Liver (tissue), 9 donors: Measurements from ENCODE around the gene TGM2. TPM values are rescaled to one million over a fixed set of nuclear protein-coding genes. Genes with fewer than 3 reads are reported as not detected.

ENCODE experiments used
- DNase-seq: peaks from one replicate; pipeline ENCODE4 v3.0.0-alpha.2; 2017; ENCODE audit warnings: low spot score
- H3K27ac ChIP-seq, 2 donors: one replicate each; pipeline ENCODE4 v1.7.0; 2013; ENCODE audit warnings: inconsistent platforms in 2 of 2, low read length in 2 of 2, control low read depth in 1 of 2, low read depth in 1 of 2, mild to moderate bottlenecking in 1 of 2
- H3K27me3 ChIP-seq, 4 donors: one replicate each; pipeline versions ENCODE4 v1.6.1 to v1.7.0; 2013; ENCODE audit warnings: low read length in 3 of 4, inconsistent platforms in 1 of 4, mild to moderate bottlenecking in 1 of 4, moderate library complexity in 1 of 4; ENCODE audit not compliant: control insufficient read depth in 4 of 4, insufficient read depth in 4 of 4
- H3K36me3 ChIP-seq, 4 donors: one replicate each; pipeline versions ENCODE4 v1.6.1 to v1.7.0; 2013; ENCODE audit warnings: low read length in 3 of 4, mild to moderate bottlenecking in 3 of 4, low read depth in 1 of 4, moderate library complexity in 1 of 4; ENCODE audit not compliant: control insufficient read depth in 4 of 4, insufficient read depth in 3 of 4
- H3K4me1 ChIP-seq, 4 donors: one replicate each; pipeline versions ENCODE4 v1.6.1 to v1.7.0; 2013; ENCODE audit warnings: low read length in 3 of 4, mild to moderate bottlenecking in 3 of 4, moderate library complexity in 1 of 4; ENCODE audit not compliant: control insufficient read depth in 4 of 4, insufficient read depth in 4 of 4
- H3K4me3 ChIP-seq, 3 donors: one replicate each; pipeline versions ENCODE4 v1.6.1 to v1.7.0; 2013; ENCODE audit warnings: low read length in 3 of 3, control low read depth in 1 of 3, low read depth in 1 of 3, mild to moderate bottlenecking in 1 of 3
- H3K9ac ChIP-seq, 2 donors: one replicate each; pipeline ENCODE4 v1.7.0; 2013; ENCODE audit warnings: low read length in 2 of 2, mild to moderate bottlenecking in 2 of 2, moderate library complexity in 2 of 2, control low read depth in 1 of 2, low read depth in 1 of 2
- H3K9me3 ChIP-seq, 4 donors: one replicate each; pipeline versions ENCODE4 v1.6.1 to v1.7.0; 2013; ENCODE audit warnings: low read length in 3 of 4; ENCODE audit not compliant: control insufficient read depth in 4 of 4
- ATF3 ChIP-seq: IDR thresholded peaks from 2 replicates; pipeline ENCODE4 v1.6.1; 2016; ENCODE audit warnings: antibody characterized with exemption
- EGR1 ChIP-seq, 2 donors: IDR thresholded peaks; 2 replicates each; pipeline ENCODE4 v1.6.1; 2016 to 2018; ENCODE audit warnings: antibody characterized with exemption in 2 of 2, low read depth in 2 of 2
- FOXA1 ChIP-seq: IDR thresholded peaks from 2 replicates; pipeline ENCODE4 v1.6.1; 2016; ENCODE audit warnings: antibody characterized with exemption
- FOXA2 ChIP-seq: IDR thresholded peaks from 2 replicates; pipeline ENCODE4 v1.6.1; 2016; ENCODE audit warnings: antibody characterized with exemption
- GABPA ChIP-seq, 2 donors: IDR thresholded peaks in 1 of 2; conservative IDR thresholded peaks in 1 of 2; 2 replicates each; pipeline ENCODE4 v1.6.1; 2016; ENCODE audit warnings: antibody characterized with exemption in 2 of 2, mild to moderate bottlenecking in 1 of 2, moderate library complexity in 1 of 2
- HNF4A ChIP-seq, 2 donors: conservative IDR thresholded peaks; 2 replicates each; pipeline ENCODE4 v1.6.1; 2016; ENCODE audit warnings: antibody characterized with exemption in 2 of 2, mild to moderate bottlenecking in 2 of 2
- HNF4G ChIP-seq: IDR thresholded peaks from 2 replicates; pipeline ENCODE4 v1.6.1; 2016; ENCODE audit warnings: antibody characterized with exemption
- JUND ChIP-seq, 2 donors: IDR thresholded peaks; 2 replicates each; pipeline ENCODE4 v1.6.1; 2016; ENCODE audit warnings: antibody characterized with exemption in 2 of 2
- MAX ChIP-seq: IDR thresholded peaks from 2 replicates; pipeline ENCODE4 v1.6.1; 2016; ENCODE audit warnings: antibody characterized with exemption
- NR2F2 ChIP-seq: IDR thresholded peaks from 2 replicates; pipeline ENCODE4 v1.6.1; 2016; ENCODE audit warnings: antibody characterized with exemption
- RXRA ChIP-seq, 2 donors: IDR thresholded peaks; 2 replicates each; pipeline ENCODE4 v1.6.1; 2017 to 2018; ENCODE audit warnings: antibody characterized with exemption in 2 of 2, mild to moderate bottlenecking in 1 of 2
- SP1 ChIP-seq: IDR thresholded peaks from 2 replicates; pipeline ENCODE4 v1.6.1; 2018; ENCODE audit warnings: antibody characterized with exemption, mild to moderate bottlenecking
- TAF1 ChIP-seq: conservative IDR thresholded peaks from 2 replicates; pipeline ENCODE4 v1.6.1; 2016; ENCODE audit warnings: antibody characterized with exemption, mild to moderate bottlenecking
- WGBS: extraction: QIAGEN DNeasy Blood & Tissue Kit; methylation state at CpG from one replicate; pipeline ENCODE4 v1.1.7; 2013; 5-methylcytosine and 5-hydroxymethylcytosine counted together
- polyA plus RNA-seq, 2 donors: library from polyadenylated mRNA; stranded (reverse) in 1 of 2; unstranded in 1 of 2; fragments of 200-250 nt in 1 of 2; fragments of >200 nt in 1 of 2; fragmentation: Nextera tagmentation in 1 of 2; extraction: Ambion mirVana in 1 of 2; gene quantifications; one replicate each; pipeline versions ENCODE4 v1.2.1 to v1.2.3, GENCODE V29; 2013 to 2015
- total RNA-seq, 2 donors: library from RNA; depleted of rRNA; stranded (reverse); fragments of >200 nt; gene quantifications; one replicate each; pipeline ENCODE4 v1.2.3, GENCODE V29; 2014
- TF ChIP-seq, protein P1 (sequence below): fragments of 150-350 bp; IDR thresholded peaks from 2 replicates; pipeline ENCODE4 v1.5.1; 2017; ENCODE audit warnings: improper control_type of control experiment, low read depth, low read length; ENCODE audit not compliant: missing input control
- TF ChIP-seq, protein P2 (sequence below): IDR thresholded peaks from 2 replicates; pipeline ENCODE4 v1.6.1; 2016; ENCODE audit warnings: antibody characterized with exemption
- donor health status: healthy.
- donor health status: healthy.
- donor health status: healthy.
- donor health status: healthy.
- donor health status: healthy.

Gene TGM2
- total and polyA plus RNA-seq, 4 donors, result 106 to 375 (median 190) TPM

GRCh38 chr20:38141889-38142494, 23.1 kb downstream of the TGM2 start:
- Histone ChIP-seq H3K36me3 (peaks cover 22 to 53% (median 42%) of the 10 kb centered on the region in 4 donors), H3K4me3 (no peak overlapping the region), H3K9ac (no peak overlapping the region), H3K4me1 (peaks cover 14 to 47% (median 29%) of the 10 kb centered on the region in 4 donors), H3K27ac (peak overlapping the region; percentile 28 to 49), H3K9me3 (no peaks in the 10 kb centered on the region), H3K27me3 (no peaks in the 10 kb centered on the region)
- 97% methylated on average over 16 of the region's 16 CpGs for WGBS
- no peak for DNase-seq
- TF ChIP-seq HNF4A (conservative IDR thresholded peaks at IDR 0.05), result no peak
- no peak for TF ChIP-seq MAX
- no peak for TF ChIP-seq FOXA2
- no peak for TF ChIP-seq RXRA (IDR thresholded peaks at IDR 0.05)
- TF ChIP-seq ATF3, result no peak
- TF ChIP-seq, protein P1, sequence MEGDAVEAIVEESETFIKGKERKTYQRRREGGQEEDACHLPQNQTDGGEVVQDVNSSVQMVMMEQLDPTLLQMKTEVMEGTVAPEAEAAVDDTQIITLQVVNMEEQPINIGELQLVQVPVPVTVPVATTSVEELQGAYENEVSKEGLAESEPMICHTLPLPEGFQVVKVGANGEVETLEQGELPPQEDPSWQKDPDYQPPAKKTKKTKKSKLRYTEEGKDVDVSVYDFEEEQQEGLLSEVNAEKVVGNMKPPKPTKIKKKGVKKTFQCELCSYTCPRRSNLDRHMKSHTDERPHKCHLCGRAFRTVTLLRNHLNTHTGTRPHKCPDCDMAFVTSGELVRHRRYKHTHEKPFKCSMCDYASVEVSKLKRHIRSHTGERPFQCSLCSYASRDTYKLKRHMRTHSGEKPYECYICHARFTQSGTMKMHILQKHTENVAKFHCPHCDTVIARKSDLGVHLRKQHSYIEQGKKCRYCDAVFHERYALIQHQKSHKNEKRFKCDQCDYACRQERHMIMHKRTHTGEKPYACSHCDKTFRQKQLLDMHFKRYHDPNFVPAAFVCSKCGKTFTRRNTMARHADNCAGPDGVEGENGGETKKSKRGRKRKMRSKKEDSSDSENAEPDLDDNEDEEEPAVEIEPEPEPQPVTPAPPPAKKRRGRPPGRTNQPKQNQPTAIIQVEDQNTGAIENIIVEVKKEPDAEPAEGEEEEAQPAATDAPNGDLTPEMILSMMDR, result no peak
- TF ChIP-seq, protein P2, sequence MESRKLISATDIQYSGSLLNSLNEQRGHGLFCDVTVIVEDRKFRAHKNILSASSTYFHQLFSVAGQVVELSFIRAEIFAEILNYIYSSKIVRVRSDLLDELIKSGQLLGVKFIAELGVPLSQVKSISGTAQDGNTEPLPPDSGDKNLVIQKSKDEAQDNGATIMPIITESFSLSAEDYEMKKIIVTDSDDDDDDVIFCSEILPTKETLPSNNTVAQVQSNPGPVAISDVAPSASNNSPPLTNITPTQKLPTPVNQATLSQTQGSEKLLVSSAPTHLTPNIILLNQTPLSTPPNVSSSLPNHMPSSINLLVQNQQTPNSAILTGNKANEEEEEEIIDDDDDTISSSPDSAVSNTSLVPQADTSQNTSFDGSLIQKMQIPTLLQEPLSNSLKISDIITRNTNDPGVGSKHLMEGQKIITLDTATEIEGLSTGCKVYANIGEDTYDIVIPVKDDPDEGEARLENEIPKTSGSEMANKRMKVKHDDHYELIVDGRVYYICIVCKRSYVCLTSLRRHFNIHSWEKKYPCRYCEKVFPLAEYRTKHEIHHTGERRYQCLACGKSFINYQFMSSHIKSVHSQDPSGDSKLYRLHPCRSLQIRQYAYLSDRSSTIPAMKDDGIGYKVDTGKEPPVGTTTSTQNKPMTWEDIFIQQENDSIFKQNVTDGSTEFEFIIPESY, result no peak
- no peak for TF ChIP-seq FOXA1
- TF ChIP-seq HNF4G, result no peak
- TF ChIP-seq JUND (IDR thresholded peaks at IDR 0.05), result no peak
- no peak for TF ChIP-seq EGR1 (IDR thresholded peaks at IDR 0.05; ENCODE audit: low read depth in 2 of 2)
- TF ChIP-seq SP1, result no peak

- H3K9ac ChIP-seq, result no peak overlapping the region
- whole genome bisulfite sequencing, result 85% methylated on average over 23 of the region's 23 CpGs
- H3K27ac ChIP-seq, result peak overlapping the region in 1 of 2 donors; percentile 28
- no peak for DNase-seq
- no peaks in the 10 kb centered on the region for H3K27me3 ChIP-seq
- H3K36me3 ChIP-seq, result peaks cover 22 to 54% (median 44%) of the 10 kb centered on the region in 4 donors
- H3K4me3 ChIP-seq, result no peak overlapping the region
- no peaks in the 10 kb centered on the region for H3K9me3 ChIP-seq
- peaks cover 9 to 41% (median 28%) of the 10 kb centered on the region in 4 donors for H3K4me1 ChIP-seq
- TF ChIP-seq FOXA2 (no peak), EGR1 (IDR thresholded peaks at IDR 0.05; ENCODE audit: low read depth in 2 of 2) (no peak), ATF3 (no peak), HNF4G (no peak), NR2F2 (no peak), RXRA (IDR thresholded peaks at IDR 0.05) (no peak), GABPA (IDR thresholded peaks at IDR 0.05 in 1 of 2, conservative IDR thresholded peaks at IDR 0.05 in 1 of 2) (no peak), TAF1 (no peak), JUND (IDR thresholded peaks at IDR 0.05) (no peak)
These were observed 23.7 kb downstream of the TGM2 start for GRCh38 chr20:38141204-38141888.
